ENCODE measurements around the gene SNX20.

The SNX20 gene, protein sequence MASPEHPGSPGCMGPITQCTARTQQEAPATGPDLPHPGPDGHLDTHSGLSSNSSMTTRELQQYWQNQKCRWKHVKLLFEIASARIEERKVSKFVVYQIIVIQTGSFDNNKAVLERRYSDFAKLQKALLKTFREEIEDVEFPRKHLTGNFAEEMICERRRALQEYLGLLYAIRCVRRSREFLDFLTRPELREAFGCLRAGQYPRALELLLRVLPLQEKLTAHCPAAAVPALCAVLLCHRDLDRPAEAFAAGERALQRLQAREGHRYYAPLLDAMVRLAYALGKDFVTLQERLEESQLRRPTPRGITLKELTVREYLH

GRCh38 chr16:50681021-50681885, at the start of gene SNX20:
TSS of gene SNX20 (minus strand) at chr16:50681312. CDS start at chr16:50677526, 3,786 bp downstream.
- peak; percentile 43 for DNase-seq (ENCODE audit: low read depth)

DNA sequence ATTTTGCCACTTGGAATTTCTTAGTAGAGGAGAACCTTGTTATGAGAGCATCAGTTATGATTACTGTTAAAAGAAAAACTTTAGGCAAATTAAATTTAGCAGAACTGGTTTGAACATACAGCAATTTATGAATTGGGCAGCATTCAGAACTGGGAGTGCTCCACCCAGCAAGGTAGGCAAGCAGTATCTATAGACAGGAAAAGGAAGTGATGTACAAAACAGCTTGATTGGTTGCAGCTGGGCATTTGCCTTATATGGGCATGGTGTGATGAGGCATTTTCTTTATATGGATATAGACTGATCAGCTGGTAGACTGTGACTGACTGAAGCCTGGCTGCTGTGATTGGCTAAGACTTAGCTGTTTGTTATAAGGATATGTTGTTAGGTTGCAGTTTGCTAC, 43.2 kb upstream of the SNX20 start:
- DNase-seq (ENCODE audit: low read depth): no peak

DNA sequence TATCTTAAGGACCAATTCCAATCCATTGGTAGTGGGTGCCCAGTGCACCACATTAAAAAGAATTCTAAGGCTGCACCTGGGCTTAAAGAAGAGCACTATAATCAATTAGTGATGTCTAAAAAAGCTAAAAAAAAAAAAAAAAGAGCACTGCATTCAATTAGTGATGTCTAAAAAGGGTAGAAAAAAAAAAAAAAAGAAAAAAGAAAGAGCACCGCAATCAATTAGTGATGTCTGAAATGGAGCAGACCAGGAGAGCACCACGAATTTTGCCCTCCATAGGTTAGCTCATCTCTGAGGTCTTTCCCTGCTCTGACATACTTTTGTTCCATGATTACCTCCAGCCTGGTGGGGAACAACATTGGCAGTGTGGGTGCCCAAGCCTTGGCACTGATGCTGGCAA, 41.8 kb upstream of the SNX20 start:
- DNase-seq (ENCODE audit: low read depth): no peak

- no peak for DNase-seq (ENCODE audit: low read depth)
Observed at GRCh38 chr16:50722405-50722737, 41.3 kb upstream of the SNX20 start.

DNA sequence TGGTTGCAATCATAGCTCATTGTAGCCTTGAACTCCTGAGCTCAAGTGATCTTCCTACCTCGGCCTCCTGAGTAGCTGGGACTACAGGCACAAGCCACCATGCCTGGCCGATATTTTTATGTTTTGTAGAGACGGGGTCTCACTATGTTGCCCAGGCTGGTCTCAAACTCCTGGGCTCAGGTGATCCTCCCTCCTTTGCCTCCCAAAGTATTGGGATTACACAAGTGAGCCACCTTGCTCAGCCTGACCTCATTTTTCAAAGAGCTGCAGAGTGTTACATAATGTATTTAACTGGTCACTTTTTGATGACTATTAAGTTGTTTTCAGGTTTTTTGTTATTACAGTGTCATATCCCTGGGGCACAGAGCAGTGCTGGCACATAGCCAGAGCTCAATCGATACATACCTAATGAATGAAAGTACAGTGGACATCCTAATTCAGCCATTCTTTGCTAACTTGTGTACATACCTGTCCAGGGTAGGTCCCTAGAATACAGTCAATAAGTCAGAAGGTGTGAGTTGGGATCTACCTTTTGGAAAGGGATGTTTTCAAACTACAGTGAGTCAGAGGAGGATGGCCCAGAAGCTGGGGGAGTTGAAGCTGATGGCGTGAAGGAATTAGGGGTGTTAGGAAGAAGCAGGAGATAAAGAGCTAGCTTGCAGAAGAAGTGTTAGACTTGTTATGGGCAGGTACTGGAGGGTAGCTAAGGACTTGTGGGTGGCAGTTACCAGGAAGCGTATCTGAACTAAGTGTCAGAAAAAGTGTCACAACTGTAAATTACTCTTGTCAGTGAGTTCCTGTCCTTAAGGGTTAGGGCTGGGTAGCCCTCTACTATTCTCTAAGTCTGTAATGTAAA, 40.7 kb upstream of the SNX20 start:
- no peak for DNase-seq (ENCODE audit: low read depth)

DNA sequence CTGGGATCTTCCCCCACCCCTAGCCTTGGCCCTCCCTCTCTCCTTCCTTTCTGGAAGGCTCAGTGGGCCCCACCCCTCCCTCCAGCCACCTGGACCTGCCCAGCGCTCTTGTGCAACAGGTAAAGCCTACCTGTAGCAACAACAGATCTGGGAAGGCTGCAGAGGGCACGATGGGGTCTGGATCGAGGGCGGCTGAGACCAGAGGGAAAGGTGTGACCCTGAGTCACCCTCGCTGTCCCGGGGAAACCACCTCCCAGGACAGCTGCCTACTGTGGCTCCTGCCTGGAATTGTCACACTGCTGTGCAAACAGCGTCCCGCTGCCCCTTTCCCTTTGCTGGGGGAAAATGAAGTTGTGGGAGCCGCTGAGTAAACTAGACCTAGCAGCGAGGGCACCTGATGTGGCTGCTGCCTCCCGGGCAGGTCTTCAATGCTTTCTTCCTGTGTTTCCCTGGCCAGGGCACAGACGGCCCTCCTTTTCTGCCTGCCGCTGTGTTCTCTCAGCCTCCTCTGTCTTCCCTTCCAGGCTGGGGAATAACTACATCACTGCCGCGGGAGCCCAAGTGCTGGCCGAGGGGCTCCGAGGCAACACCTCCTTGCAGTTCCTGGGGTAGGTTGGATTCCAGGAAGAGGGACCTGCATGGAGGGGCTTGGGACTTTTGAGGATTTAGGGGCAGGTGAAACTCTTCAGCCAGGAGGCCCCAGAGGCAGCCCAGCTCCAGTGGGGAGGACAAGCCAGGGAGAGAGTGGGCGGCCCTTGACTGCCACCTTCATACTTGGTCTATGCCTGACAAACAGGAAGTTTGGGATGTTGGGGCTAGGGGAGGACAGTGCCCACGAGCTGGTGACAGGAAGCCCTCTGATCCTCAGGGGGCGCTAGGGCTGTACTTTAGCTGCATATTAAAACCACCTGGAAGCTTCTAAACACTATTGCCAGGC, 38.6 kb upstream of the SNX20 start:
- DNase-seq (ENCODE audit: low read depth): no peak

DNA sequence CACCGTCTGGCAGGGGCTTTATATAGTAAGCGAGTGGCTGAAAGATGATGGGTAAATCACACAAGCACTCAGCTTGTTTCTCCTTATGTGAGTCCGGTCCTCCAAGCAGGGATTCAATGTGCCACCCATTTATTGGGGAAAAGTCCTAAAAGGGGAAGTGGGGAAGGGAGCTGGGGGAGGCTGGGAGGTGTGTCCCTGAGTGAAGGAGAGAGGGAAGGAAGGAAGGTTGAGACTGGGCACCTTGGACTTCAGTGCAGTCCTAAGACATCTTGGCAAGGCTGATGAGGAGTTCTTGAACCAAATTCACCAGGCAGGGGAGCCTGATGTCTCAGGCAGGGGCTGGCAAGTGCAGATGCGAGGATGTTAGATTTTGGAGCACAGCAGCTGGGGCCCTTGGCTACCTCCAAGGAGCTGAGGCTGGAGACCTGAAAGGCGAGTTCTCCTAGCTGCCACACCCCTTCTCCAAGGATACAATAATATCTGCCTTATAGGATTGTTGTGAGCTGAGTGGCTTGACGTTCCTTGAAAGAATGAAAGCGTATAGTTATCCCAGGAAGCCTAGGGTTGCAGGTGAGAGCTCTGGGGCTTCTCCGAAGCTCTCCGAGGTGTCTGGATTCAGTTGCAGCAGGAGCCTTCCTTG, 37.8 kb upstream of the SNX20 start:
- no peak for DNase-seq (ENCODE audit: low read depth)

GRCh38 chr16:50718061-50718760, 37.1 kb upstream of the SNX20 start:
- DNase-seq (ENCODE audit: low read depth): no peak

DNA sequence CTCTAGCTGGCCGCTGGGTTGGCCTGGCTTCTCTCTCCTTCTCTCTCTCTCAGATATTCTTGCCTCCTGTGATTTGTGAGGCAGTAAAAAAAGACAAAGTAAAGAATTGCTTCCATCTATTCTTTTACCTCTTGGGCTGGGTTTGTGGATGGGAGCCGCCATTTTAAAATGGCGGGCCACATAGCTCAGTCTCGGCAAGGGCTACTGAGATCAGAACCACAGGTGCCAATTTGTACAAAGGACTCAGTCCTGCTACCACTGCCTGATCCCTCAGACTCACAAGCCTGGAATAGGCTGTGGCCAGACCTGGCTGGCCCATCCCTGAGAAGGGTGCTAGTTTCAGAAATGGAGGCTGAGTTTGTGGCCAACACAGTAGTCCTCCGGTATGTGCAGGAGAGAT, 36.4 kb upstream of the SNX20 start:
- DNase-seq (ENCODE audit: low read depth): no peak

DNA sequence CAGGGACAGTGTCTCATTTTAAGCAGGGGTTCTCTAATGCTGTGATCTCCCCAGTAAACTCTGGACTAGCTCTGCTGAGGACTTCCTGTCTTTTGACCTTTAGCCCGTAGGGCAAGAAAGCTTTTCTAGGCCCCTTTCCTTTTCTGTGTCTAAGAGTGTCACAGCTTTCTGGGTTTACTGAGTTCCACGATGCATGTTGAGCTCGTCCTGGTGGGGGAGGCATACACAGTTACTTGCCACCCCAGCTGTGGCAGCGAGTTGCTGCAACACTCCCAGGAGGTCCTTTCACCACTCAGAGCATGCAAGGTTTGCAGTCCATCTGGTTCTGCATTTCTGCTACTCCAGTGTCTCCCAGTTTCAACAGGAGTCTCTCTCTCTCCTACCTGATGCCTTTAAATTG, 36.0 kb upstream of the SNX20 start:
- DNase-seq (ENCODE audit: low read depth): no peak

DNA sequence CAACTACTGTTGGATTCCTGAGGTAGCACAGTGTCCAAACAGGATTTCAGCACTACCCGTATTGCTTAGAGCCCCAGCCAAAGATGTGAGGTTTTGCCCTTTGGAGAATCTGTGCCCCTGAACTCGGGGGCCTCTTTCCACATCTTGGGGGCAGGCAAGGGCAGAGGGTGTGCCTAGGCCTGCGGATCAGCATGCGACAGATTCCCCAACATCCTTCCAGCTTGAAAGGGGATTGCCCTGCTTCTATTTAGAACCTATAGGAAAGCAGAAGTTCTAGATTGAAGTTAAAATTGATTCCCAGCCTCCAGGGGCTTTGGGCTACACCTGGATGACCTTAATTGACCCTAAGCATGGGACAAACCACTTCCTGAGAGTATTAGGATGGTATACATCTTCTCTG, 31.8 kb upstream of the SNX20 start:
- DNase-seq (ENCODE audit: low read depth): no peak

DNA sequence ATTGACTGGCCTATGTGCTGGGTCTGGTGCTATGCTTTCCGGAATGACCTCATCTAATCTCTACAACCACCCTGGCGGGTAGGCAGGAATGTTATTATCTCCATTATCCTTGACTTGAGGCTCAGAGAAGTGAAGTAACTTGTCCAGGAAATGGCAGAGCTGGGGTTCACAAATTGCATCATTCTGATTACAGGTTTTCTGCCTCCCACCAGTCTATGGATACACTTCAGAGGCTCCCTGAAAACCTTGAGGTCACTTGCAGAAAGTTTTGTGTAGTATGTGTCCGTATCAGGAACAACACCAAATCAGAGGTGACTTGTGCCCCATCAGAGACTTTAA, 31.4 kb upstream of the SNX20 start:
- DNase-seq (ENCODE audit: low read depth): no peak

DNA sequence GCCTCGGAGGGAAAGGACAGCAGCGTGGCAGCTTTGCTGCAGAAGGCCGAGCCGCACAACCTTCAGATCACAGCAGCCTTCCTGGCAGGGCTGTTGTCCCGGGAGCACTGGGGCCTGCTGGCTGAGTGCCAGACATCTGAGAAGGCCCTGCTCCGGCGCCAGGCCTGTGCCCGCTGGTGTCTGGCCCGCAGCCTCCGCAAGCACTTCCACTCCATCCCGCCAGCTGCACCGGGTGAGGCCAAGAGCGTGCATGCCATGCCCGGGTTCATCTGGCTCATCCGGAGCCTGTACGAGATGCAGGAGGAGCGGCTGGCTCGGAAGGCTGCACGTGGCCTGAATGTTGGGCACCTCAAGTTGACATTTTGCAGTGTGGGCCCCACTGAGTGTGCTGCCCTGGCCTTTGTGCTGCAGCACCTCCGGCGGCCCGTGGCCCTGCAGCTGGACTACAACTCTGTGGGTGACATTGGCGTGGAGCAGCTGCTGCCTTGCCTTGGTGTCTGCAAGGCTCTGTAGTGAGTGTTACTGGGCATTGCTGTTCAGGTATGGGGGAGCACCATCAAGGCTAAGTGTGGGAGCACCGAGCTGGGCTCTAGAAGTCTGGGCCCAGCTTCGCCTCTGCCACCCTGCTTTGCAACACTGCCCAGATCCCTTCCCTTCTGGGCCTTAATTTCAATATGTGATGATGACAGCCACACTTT, 30.9 kb upstream of the SNX20 start:
- no peak for DNase-seq (ENCODE audit: low read depth)

DNA sequence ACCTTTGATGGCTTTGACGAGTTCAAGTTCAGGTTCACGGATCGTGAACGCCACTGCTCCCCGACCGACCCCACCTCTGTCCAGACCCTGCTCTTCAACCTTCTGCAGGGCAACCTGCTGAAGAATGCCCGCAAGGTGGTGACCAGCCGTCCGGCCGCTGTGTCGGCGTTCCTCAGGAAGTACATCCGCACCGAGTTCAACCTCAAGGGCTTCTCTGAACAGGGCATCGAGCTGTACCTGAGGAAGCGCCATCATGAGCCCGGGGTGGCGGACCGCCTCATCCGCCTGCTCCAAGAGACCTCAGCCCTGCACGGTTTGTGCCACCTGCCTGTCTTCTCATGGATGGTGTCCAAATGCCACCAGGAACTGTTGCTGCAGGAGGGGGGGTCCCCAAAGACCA, 29.9 kb upstream of the SNX20 start:
- DNase-seq (ENCODE audit: low read depth): no peak

GRCh38 chr16:50709980-50710379, 28.9 kb upstream of the SNX20 start:
- DNase-seq (ENCODE audit: low read depth): no peak

DNA sequence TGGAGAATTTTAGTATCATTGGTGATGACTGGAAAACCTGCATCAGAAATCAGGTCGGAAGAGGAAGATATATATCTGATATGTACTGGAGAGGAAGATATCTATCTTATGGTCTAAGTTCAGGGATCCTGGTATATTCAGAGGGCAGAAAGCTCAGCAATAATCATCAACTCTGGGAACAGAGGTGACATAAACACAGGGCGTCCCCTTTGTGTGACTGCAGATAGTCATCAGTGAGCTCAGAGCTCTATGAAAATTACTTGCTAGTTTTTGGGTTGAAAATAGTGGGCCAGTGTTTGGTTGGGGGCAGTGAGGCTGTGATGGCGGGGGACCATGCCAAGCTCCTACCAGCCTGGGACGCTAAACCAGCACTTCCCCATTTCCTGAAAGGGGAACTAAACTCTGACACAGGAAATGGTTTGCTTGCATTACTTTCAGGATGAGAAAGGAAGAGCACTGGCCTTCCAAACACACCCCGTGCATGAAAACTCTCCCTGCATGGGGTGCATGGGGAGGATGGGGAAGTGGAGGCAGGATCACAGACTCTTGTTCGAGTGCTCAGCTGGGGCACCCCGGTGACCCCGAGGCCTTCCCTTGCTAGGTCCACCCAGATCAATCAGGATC, 28.1 kb upstream of the SNX20 start:
- no peak for DNase-seq (ENCODE audit: low read depth)

DNA sequence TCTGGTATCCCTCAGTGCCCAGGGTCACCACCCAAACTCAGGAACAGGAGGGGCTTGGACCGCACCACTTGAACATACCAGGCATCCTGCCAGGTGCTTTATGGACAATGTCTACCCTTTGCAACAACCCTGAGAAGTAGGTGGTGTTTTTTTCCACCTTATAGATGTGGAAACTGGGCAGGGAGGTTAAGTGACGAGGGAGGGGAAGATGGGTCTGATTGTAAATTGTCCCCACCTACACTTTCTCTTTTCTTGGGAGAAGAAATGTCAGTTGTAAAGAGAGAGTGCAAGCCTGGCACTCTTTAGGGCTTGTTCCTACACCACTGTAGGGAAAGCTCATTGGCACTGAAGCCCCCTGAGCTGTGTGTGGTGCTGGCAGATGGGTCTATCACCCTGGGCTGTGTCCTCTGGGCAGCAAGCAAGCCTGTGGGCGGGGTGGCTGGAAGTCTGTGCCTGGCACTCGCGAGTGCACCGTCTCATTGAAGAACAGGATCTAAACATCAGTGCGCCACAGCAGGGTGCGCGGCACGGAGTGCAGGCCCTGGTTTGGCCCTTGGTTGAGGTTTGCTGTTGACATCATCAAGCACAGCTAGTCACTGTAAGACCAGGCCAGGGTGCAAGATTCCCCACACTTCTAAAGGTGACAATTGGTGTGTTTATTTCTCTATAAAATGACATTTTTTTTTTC, 27.4 kb upstream of the SNX20 start:
- no peak for DNase-seq (ENCODE audit: low read depth)

GRCh38 chr16:50706250-50706649, 25.1 kb upstream of the SNX20 start:
- DNase-seq (ENCODE audit: low read depth): no peak
